Choroid plexus epithelial cell (primary cell): ENCODE measurements around the gene KRT20.
A peak's percentile ranks its signal among the peaks of the same experiment; 100 is the strongest.
"Not testable (repeated sequence)": the region's sequence is repeated elsewhere in the genome, so short reads cannot be mapped to it uniquely, and the experiment has no call there.

Source experiments
- DNase-seq: peaks from one replicate; pipeline ENCODE4 v3.0.0-alpha.2; 2010; ENCODE audit warnings: low read depth
- H3K4me3 ChIP-seq: 2 replicates; pipeline ENCODE4 v1.5.1; 2011; ENCODE audit warnings: low read depth, mild to moderate bottlenecking, control low read depth, low read length, moderate library complexity
- TF ChIP-seq, protein P1 (sequence below): conservative IDR thresholded peaks from 2 replicates; pipeline ENCODE4 v1.5.1; 2011; ENCODE audit warnings: low read depth, mild to moderate bottlenecking, control low read depth, inconsistent platforms, low read length, moderate library complexity

The KRT20 gene

DNA sequence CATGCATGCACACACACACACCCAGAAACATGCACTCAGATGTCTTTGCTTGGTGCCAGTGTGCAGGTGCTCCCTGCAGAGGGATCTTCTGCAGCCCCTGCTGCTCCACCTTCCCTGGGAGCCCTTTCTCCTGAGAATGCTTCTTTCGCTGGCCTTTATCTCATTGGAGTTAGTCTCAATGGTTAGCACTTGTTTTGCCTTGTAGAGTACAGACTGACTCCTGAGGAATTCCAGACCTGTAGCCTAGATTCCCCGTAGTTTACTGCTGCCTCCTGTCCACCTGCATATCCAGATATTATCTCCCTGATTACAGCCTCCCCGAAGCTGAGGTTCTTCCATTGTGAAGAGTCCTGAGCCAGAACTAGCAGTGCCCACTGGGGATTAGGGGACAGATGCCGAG is 14.9 kb downstream of the KRT20 start:
- TF ChIP-seq, protein P1, sequence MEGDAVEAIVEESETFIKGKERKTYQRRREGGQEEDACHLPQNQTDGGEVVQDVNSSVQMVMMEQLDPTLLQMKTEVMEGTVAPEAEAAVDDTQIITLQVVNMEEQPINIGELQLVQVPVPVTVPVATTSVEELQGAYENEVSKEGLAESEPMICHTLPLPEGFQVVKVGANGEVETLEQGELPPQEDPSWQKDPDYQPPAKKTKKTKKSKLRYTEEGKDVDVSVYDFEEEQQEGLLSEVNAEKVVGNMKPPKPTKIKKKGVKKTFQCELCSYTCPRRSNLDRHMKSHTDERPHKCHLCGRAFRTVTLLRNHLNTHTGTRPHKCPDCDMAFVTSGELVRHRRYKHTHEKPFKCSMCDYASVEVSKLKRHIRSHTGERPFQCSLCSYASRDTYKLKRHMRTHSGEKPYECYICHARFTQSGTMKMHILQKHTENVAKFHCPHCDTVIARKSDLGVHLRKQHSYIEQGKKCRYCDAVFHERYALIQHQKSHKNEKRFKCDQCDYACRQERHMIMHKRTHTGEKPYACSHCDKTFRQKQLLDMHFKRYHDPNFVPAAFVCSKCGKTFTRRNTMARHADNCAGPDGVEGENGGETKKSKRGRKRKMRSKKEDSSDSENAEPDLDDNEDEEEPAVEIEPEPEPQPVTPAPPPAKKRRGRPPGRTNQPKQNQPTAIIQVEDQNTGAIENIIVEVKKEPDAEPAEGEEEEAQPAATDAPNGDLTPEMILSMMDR, result no peak
- no peak for DNase-seq
- H3K4me3 ChIP-seq, result no peak overlapping the region

DNA sequence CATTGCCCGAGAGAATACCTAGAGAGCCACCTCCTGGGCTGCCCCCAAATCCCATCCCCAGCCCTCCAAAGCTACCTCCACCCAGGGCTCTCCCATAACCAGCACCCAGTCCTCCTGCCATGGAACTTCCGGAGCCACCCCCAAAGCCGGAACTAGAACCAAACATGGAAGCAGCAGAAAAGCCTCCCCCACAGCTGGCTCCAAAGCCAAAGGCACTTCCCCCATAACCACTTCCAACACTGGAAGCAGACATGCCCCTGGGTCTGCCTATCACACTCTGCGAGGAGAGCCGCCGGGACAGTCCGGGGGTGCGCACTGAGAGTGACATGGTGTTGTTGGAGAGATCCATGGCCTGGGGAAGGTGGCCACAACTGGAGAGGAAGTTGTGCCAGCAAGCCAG is 18.2 kb downstream of the KRT20 start, which contains the start of gene KRT12:
TSS of gene KRT12 (minus strand) at position 386 of the 400 bp plus-strand sequence. CDS start at position 349, 37 bp downstream.
- DNase-seq, result no peak
- TF ChIP-seq, protein P1, result no peak
- H3K4me3 ChIP-seq, result no peak within 1 kb of the TSS

DNA sequence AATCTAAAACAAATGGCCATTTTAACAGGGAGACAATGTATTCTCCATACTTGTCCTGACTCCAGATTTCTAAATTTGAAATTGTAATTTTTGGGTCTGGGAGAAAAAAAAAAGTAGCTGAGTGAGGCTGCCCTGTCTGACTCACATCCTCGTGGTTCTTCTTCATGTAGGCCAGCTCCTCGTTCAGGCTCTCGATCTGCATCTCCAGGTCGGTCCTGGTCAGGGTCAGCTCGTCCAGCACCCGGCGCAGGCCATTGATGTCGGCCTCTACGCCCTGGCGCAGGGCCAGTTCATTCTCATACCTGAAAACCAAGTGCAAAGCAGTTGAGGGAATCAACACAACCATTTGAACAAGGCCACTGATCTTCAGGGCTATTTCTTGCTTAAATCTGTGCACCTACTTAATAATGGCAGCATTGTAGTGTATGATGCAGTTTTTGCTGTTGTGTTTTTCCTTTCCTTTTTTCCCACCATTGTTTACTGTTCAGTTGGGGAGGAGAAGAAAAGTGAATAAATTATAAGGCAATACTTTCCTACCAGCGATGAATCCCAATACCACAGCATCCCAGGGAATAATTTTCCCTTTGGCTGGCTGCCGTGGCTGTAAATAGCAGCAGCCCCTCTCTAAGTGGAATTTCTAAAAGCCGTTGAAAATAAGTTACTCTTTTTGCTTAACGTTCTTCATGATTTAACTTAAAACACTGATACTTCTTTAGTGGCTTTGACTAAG is 20.2 kb downstream of the KRT20 start:
- no peak overlapping the region for H3K4me3 ChIP-seq
- TF ChIP-seq, protein P1, result no peak
- DNase-seq, result peak; percentile 30

GRCh38 chr17:40862985-40863733 is 21.9 kb downstream of the KRT20 start:
- H3K4me3 ChIP-seq, result no peak overlapping the region
- TF ChIP-seq, protein P1, result peak; percentile 71
- peak; percentile 27 for DNase-seq

GRCh38 chr17:40859536-40859935 is 25.5 kb downstream of the KRT20 start:
- DNase-seq, result no peak
- no peak overlapping the region for H3K4me3 ChIP-seq
- TF ChIP-seq, protein P1, result no peak

DNA sequence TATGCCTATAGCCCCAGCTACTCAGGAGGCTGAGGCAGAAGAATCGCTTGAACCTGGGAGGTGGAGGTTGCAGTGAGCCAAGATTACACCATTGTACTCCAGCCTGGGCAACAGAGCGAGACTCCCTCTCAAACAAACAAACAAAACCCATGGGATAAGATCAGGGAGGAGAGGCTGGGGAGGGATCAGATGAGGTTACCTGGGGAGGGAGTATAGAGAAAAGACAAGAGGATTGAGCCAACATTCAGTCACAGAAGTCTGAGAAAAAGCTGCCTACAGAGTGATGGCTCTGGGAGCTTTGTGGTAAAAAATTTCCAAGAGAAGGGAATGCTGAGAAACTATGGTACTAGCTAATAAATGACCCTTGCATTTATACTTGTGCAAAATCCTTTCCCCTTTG is 26.4 kb downstream of the KRT20 start:
- not testable (repeated sequence) for DNase-seq, H3K4me3 ChIP-seq

DNA sequence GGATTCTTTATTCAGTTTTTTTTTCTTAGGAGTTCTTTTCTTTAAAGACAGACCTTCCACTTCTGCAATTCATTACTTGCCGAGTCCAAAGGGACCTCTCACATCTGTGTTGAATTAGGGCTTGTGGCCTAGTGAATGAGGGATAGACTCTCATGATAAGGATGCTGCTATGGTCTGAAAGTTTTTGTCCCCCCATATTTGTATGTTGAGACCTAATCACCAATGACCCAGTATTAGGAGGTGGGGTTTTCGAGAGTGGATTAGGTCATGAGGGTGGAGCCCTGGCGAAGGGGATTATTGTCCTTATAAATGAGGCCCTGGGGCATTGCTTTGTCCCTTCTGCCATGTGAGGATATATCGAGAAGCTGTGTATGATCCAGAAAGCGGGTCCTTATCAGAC is 27.5 kb downstream of the KRT20 start:
- TF ChIP-seq, protein P1, result no peak
- peak; percentile 31 for DNase-seq

More for the DNA sequence above, 27.5 kb downstream of the KRT20 start:
- no peak overlapping the region for H3K4me3 ChIP-seq
